Measurements from ENCODE around the gene GAL3ST3. TPM values are rescaled to one million over a fixed set of nuclear protein-coding genes. Genes with fewer than 3 reads are reported as not detected.

The GAL3ST3 gene
- total RNA-seq, 2 experiments from 2014 or later = 0.15 to 0.17 TPM

GRCh38 chr11:66008095-66008467 lies 40.9 kb downstream of the GAL3ST3 start:
- POLR2A ChIA-PET = no interaction called here
- CTCF ChIA-PET = interaction anchor here (1.0 to 2.4 kb wide), 4 partner anchors 14 to 296 kb away, joined by 3 to 13 read pairs (median 5); partner anchors contain the start of genes CATSPER1 and KAT5

GRCh38 chr11:66007201-66007634 lies 41.7 kb downstream of the GAL3ST3 start:
- CTCF ChIA-PET = no interaction called here
- POLR2A ChIA-PET = no interaction called here

- ChIA-PET POLR2A (no interaction called here), CTCF (no interaction called here)
These were observed 42.1 kb downstream of the GAL3ST3 start for GRCh38 chr11:66006891-66007176.

- POLR2A ChIA-PET = interaction anchor here (0.5 kb wide), 1 partner anchor 78 kb away, joined by 6 read pairs; no protein-coding TSS in a partner anchor
- CTCF ChIA-PET = no interaction called here
These were observed 42.6 kb downstream of the GAL3ST3 start for GRCh38 chr11:66006134-66006890.

GRCh38 chr11:66004186-66004585 lies 44.8 kb downstream of the GAL3ST3 start:
- POLR2A ChIA-PET = no interaction called here
- CTCF ChIA-PET = no interaction called here

- POLR2A ChIA-PET = interaction anchor here (0.6 to 1.5 kb wide), 2 partner anchors 25 to 113 kb away, joined by 4 to 7 read pairs; partner anchors contain the start of gene CCDC85B
These were observed 45.7 kb downstream of the GAL3ST3 start for GRCh38 chr11:66003291-66003690.

GRCh38 chr11:66002648-66003225 lies 46.2 kb downstream of the GAL3ST3 start:
- ChIA-PET POLR2A (interaction anchor here (0.6 to 1.5 kb wide), 3 partner anchors 24 to 112 kb away, joined by 3 to 7 read pairs (median 4); partner anchors contain the start of genes CCDC85B and FOSL1), CTCF (interaction anchor here (0.7 to 1.2 kb wide), 3 partner anchors 19 to 144 kb away, joined by 3 to 5 read pairs (median 3); partner anchors contain the start of gene CFL1)

More at GRCh38 chr11:66003291-66003690, 45.7 kb downstream of the GAL3ST3 start:
- CTCF ChIA-PET = no interaction called here

- ChIA-PET CTCF (interaction anchor here (0.7 to 1.2 kb wide), 3 partner anchors 20 to 143 kb away, joined by 3 to 5 read pairs (median 3); partner anchors contain the start of gene CFL1), POLR2A (interaction anchor here (0.8 to 1.5 kb wide), 2 partner anchors 102 to 112 kb away, joined by 3 to 7 read pairs; partner anchors contain the start of genes CCDC85B and FOSL1)
These were observed 46.9 kb downstream of the GAL3ST3 start, which contains the start of the genes BANF1 and EIF1AD for GRCh38 chr11:66001942-66002647. Gene BANF1, plus strand, starts transcription at chr11:66002503. Its CDS starts 748 bp downstream, at chr11:66003251. Gene EIF1AD, minus strand, starts transcription at chr11:66002157. Its CDS starts 1,768 bp downstream, at chr11:66000389.

GRCh38 chr11:65997286-65997685 lies 51.7 kb downstream of the GAL3ST3 start:
- POLR2A ChIA-PET = interaction anchor here (0.6 kb wide), 1 partner anchor 99 kb away, joined by 5 read pairs; no protein-coding TSS in a partner anchor
- CTCF ChIA-PET = no interaction called here

- ChIA-PET POLR2A (interaction anchor here (1.2 to 1.4 kb wide), 2 partner anchors 83 to 101 kb away, joined by 3 to 4 read pairs; partner anchors contain the start of gene CCDC85B), CTCF (interaction anchor here (2.4 kb wide), 1 partner anchor 107 kb away, joined by 11 read pairs; no protein-coding TSS in a partner anchor)
These were observed 56.9 kb downstream of the GAL3ST3 start for GRCh38 chr11:65992056-65992455.

Other genes with a start within 250 kb of the GAL3ST3 start
- 1 to 10 TPM; 3.0 to 3.3 TPM for gene SNX32, start 215.2 kb downstream of the GAL3ST3 start, total RNA-seq
- gene CFL1, start 191.0 kb downstream of the GAL3ST3 start, total RNA-seq = 1,000 to 10,000 TPM; 1,167 to 1,207 TPM
- 10 to 100 TPM; 82.0 to 82.9 TPM for gene MUS81, start 188.7 kb downstream of the GAL3ST3 start, total RNA-seq
- 1 to 10 TPM; 3.7 to 5.7 TPM for gene EFEMP2, start 176.4 kb downstream of the GAL3ST3 start, total RNA-seq
- gene CTSW, start 169.3 kb downstream of the GAL3ST3 start, total RNA-seq = 10 to 100 TPM; 48.9 to 51.7 TPM
- gene FIBP, start 160.7 kb downstream of the GAL3ST3 start, total RNA-seq = 100 to 1,000 TPM; 119 to 132 TPM
- 10 to 100 TPM; 77.7 to 81.8 TPM for gene CCDC85B, start 158.5 kb downstream of the GAL3ST3 start, total RNA-seq
- 10 to 100 TPM; 23.0 to 24.7 TPM for gene FOSL1, start 148.8 kb downstream of the GAL3ST3 start, total RNA-seq
- gene C11orf68, start 130.1 kb downstream of the GAL3ST3 start, total RNA-seq = 10 to 100 TPM; 15.2 to 18.2 TPM
- 100 to 1,000 TPM in 1 of 2 experiments, 10 to 100 TPM in 1; 99.6 to 102 TPM for gene DRAP1, start 129.7 kb downstream of the GAL3ST3 start, total RNA-seq
- gene TSGA10IP, start 103.7 kb downstream of the GAL3ST3 start, total RNA-seq = not detected
- gene SART1, start 87.4 kb downstream of the GAL3ST3 start, total RNA-seq = 10 to 100 TPM; 65.4 to 70.1 TPM
- 10 to 100 TPM; 73.9 to 80.6 TPM for gene EIF1AD, start 47.0 kb downstream of the GAL3ST3 start, total RNA-seq
- 100 to 1,000 TPM; 243 to 253 TPM for gene BANF1, start 46.7 kb downstream of the GAL3ST3 start, total RNA-seq
- gene CST6, start 37.2 kb downstream of the GAL3ST3 start, total RNA-seq = not detected
- gene CATSPER1, start 22.7 kb downstream of the GAL3ST3 start, total RNA-seq = not detected
- gene SF3B2, start 3.2 kb upstream of the GAL3ST3 start, total RNA-seq = 100 to 1,000 TPM; 259 to 261 TPM
- gene PACS1, start 21.1 kb upstream of the GAL3ST3 start, total RNA-seq = 10 to 100 TPM; 59.5 to 62.7 TPM
- 10 to 100 TPM; 57.4 to 59.5 TPM for gene KLC2, start 208.5 kb upstream of the GAL3ST3 start, total RNA-seq
- gene RAB1B, start 219.5 kb upstream of the GAL3ST3 start, total RNA-seq = 100 to 1,000 TPM; 118 TPM
- gene CNIH2, start 229.0 kb upstream of the GAL3ST3 start, total RNA-seq = 1 to 10 TPM; 2.4 to 3.5 TPM
- gene YIF1A, start 240.0 kb upstream of the GAL3ST3 start, total RNA-seq = 10 to 100 TPM; 78.6 to 83.3 TPM
- not detected for gene TMEM151A, start 242.7 kb upstream of the GAL3ST3 start, total RNA-seq

Data from activated CD8-positive, alpha-beta memory T cell treated with anti-CD3 and anti-CD28 coated beads for 36 hours (primary cell).